NCI-H128 (cell line): ENCODE data around the gene PJA2.

Experiments used
- DNase-seq: peaks from one replicate; lab custom pipeline; 2025; ENCODE audit not compliant: unreplicated experiment; lab: John Stamatoyannopoulos, UW

The PJA2 gene

DNA sequence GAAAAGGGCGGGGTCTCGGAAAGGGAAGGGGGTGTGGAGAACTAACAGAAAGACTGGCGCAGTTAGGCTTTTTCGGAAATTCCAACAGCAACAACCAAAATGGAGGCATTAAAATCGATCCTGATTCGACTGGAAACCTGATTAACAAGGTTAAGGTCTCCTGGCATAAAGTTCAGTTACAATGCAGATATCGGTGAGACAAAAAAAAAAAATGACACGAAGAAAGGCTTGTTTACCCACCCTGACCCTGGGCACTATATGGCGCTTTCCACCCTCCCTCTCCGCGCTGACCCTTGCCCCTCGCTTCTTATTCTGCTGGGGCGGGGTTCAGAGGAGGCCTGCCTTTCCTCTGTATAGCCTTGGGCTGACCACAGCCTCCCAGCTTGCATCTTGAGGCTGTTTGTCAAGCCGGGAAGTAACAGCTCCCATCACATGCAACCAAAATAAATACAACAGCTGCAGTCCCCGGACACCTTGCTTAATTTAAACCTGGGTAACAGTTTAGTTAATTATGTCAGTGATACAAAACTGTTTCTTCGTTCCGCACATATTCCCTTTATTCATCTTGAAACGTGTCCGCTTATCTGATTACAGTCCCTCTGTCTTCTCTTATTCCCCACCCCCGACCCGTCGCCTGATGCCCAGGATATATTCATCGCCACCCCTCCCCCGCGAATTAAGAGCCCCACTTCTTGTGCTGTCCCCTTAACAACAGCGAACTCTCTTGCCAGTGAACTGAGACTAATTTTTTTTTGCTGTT is 795 bp upstream of the PJA2 start:
- DNase-seq, result no peak

DNA sequence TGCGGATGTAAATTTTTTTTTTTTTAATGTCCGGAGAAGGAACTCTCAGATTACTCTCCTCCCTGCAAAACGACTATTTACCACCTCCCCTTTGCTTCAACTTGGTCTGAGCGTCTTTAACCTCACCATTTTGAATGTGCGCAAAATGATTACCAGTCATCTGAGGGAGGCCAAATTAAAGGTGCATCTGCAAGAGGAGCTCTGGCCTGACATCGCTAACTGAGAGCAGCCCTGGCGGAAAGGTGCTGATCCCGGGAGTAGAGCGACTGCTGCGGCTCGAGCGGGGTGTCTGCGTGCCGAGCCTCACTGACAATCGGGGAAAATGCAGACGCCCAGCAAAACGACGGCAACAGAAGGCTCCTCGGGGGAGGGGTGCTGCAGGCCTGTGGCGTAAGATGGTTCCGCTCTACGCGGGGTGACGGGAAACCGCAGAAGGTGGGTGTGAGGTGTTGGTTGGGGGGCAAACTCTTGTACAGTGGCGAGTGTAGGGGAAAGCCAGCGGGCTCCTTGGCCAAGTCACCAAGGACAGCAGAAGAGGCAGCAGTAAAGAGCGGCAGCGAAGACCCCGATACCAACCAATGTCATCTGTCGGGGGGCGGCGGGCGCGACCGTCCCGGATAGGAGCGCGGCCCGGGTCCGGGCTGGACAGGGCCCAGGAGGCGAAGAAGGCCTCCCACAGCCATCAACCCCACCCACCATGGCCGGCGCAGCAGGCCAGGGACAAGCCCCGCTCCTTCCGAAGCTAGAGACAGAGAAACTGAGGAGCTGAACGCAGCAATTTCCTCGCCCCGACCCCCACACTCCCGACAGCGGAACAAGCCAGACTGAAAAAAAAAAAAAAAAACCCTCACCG is 557 bp downstream of the PJA2 start:
- no peak for DNase-seq

DNA sequence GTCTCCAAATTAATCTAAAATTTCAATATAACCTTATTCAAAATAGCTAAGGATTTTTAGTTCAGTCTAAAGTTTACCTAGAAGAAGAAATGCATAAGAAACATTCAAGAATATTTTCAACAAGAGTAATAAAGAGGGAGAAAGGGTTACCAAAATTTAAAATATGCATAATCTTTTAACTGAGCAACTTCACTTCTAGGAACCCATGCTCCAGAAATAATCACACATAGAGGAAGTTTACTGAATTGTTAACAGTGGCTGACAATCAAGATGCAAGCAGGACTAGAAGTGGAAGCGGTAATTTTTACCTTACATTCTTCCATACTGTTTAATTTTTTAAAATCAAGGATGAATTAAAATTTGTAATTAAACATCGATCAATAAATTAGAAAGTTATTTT is 1.9 kb downstream of the PJA2 start:
- DNase-seq, result no peak

DNA sequence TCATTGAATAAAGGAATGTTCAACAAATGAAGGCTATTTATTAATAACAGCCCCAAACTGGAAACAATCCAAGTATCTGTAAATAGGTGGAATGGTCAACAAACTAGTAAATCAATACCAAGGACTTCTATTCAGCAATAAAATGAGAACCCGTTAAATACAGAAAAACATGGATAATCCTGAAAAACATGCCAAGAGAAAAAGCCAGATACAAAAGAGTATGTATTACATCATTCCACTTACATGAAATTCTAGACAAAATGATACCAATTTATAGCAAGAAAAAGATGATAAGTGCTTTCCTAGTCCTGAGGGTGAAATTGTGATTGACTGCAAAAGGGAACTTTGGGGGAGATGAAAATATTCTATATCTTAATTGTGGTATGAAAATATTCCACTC is 3.1 kb downstream of the PJA2 start:
- no peak for DNase-seq

DNA sequence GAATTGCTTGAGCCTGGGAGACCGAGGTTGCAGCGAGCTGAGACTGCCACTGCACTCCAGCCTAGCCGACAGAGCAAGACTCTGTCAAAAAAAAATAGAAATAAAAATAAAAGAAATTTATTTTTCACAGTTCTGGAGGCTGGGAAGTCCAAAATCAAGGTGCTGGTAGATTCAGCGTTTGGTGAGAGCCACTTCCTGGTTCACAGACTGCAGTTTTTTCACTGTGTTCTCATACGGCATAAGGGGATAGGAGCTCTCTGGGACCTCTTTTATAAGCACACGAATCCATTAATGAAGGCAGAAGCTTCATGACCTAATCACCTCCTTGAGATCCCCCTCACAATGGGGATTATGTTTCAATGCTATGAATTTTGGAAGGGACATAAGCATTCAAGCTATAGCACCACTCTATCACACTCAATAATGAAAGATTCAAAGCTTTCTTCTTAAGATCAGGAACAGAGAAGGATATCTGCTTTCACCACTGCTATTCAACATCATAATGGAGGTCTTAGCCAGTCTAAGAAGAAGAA is 5.3 kb downstream of the PJA2 start:
- DNase-seq, result no peak

DNA sequence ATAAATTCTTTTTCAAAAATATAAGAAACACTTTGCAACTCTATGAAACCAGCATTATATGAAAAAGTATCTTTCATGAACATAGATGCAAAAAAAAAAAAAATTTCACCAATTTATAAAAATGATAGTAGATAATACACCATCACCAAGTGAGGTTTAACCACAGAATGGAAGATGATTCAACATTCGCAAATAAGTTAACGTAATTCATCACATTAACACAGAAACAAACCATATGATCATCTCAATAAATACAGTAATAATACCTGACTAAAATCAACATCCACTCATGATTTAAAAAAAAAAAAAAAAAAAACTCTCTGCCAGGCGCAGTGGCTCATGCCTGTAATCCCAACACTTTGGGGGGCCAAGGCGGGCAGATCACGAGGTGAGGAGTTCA is 6.3 kb downstream of the PJA2 start:
- DNase-seq, result no peak

DNA sequence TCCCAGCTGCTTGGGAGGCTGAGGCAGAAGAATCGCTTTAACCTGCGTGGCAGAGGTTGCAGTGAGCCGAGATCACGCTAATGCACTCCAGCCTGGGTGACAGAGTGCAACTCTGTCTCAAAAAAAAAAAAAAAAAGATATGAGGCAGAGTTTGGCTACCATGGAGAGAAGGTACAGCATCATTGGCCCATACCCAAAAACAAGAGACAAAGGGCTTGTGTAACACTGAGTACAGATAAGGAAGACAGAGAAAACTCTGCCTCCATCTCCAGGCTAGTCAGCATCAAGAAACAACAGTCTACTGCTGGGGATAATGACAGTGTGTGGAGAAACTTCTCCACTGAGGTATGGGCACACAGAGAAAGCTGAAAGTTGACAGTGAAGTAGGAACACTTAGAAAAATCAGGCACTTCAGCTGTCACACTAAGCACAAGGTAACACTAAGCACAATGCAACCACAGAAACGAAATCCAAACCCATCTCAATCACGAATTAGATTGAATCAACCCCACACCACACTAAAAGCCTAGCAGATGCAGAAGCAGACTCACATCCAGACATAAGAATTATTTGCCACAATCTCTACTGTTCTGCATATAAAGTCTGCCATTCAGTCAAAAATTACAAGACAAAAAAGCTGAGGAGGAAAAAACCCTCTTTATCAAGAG is 10.5 kb downstream of the PJA2 start:
- DNase-seq, result no peak

DNA sequence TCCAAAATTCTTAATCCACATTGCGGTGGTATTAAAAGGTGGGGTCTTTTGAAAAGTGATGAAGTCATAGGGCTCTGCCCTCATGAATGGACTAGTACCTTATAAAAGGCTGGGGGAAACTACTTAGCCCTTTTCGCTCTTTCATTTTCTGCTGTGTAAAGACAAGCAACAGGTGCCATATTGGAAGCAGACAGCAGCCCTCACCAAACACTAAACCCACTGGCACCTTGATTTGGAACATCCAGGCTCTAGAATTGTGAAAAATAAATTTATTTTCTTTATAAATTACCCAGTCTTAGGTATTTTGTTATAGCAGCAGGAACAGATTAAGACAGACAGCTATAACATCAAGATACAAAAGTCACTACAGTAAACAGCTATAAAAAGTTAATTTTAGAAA is 12.8 kb downstream of the PJA2 start:
- no peak for DNase-seq

DNA sequence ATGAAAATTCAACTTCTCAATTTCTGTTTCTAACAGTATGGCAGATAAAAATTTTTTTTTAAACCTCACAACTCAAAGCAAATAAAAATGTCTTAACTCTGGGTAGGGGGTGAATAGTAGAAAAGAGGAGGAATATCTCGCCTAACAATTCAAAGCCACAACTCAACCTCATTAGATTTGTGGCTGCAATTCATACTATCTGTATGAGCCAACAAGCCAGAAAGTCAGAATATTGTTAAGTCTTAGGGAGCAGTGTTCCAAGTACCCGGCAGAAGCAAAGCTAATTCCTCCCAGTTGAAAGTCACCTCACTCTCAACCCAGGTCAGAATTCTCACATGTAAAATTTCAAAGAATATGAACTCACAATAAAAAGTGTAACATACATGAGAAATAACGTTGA is 15.0 kb downstream of the PJA2 start:
- DNase-seq, result no peak

DNA sequence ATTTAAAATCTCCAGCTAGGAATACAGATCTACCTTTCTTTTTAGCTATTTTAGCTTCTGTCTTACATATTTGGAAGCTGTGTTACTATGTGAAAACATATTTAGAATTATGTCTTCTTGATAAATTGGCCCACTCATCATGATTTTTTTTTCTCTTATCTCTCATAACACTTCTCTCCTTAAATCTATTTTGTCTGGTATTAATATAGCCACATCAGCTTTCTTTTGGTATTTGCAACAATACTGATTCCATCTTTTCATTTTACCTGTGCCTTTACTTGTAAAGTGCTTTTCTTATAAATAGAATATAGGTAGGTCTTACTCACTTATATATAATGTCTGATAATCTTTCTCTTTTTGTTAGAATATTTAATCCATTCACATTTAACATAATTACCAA is 19.6 kb downstream of the PJA2 start:
- no peak for DNase-seq

DNA sequence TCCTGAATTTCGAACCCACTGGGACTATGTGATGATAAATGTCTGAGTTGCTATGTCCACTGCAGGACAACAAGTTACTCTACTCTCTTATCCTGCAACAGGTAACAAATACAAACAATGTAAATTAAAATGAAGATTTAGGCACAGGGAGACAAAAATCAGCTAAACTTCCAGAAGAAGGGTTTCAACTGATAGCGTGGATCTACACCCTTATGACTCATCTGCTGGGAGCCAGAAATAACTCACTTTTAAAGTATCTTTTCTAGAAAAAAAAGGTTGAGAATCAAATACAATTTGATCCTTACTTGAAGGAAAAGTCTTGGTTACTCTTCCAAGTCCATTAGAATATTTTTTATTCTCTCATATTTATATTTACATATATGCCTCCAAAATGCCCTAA is 21.4 kb downstream of the PJA2 start:
- no peak for DNase-seq

DNA sequence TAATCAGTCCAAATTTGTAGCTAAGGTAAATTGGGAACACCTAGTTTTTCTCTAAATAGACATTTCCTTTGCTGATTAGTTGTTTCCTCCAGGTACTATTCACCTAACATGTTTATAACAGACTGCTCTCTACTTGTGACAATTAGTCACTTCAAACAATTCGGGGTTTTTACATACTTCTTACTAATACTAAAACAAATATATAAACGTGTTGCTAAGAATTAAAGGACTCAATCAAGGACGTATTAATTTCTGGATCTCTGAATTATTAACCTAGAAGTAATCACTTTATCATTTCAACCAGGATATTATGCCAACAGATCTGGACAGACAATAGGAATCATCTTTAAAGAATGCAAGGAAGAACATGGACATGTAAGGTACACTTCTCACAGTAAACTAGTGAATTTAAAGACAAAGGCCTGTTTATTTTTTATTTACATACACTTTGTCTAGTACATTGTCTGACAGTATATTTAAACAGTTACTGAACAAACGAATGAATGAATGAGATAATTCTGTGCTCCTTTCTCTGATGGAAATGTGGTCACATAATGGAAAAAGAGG is 22.3 kb downstream of the PJA2 start:
- DNase-seq, result no peak

DNA sequence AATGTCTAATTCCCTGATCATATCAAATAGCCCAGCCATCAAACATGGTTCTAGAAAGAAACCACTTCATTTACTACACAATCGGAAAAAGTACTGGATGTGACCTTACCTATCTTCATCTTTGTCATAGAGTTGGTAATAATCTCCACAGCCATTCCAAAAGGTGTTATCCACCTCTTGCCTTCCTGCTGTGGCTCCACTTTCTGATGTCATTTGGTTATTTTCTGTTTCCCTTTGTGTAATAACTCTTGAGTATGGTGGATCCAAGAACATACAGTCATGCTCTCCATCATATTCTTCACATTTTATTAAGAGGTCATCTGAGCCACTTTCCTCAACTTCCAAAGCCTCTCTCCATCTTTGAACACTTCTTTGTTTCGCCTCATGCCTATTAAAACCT is 31.7 kb downstream of the PJA2 start:
- DNase-seq, result no peak

DNA sequence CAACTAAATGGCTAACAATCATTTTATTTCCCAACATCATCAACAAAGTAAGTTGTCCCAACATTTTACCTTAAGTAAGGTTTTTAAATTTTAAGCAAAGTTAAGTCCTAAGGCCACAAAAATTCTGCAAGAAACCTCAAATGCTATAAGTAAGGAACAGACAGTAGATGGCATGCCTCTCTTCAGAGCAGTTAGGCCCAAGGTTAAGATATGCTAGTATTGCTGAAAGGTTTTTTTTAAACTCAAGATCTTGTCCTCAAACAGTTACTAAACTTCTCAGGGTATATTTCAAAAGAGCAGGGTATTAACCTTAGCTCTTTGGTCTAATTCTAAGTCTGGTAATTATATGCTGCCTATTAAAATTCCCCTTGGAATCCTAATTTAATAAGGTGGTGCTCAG is 35.1 kb downstream of the PJA2 start:
- no peak for DNase-seq

DNA sequence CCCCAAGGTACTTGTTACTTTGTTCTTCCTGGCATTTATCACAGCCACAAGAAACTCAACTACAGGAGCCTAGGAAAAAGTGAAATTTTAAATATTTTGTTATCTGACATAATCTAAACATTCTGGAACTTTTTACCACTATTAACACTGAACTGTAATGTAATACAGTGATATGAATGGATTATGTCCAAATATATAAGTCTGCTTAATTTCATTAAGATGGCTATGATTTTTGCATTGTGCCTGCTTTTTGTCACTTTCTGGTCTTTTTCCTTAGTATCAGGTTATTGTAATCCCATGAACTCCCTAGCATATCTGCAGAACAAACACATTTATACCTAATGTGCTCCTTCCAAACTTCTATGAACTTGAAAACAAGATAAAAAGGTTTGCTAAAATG is 35.8 kb downstream of the PJA2 start:
- no peak for DNase-seq

DNA sequence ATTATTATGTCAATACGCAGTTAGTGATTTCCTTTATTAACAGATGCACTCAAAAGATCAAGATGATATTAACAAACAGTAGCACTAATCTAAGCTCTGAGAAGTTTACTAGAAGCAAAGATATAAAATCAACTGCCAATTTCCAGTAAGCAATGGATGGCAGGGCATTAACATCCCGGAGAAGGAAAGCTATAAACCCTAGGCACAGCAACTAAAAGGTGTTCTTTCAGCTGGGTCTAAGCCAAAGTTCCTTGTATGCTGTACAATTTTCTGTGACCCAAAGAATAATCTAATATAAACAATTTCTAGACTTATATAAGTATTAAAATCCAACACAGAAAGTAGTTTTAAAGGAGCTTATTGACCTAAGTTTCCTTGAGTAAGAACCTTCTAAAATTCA is 39.4 kb downstream of the PJA2 start:
- DNase-seq, result no peak

DNA sequence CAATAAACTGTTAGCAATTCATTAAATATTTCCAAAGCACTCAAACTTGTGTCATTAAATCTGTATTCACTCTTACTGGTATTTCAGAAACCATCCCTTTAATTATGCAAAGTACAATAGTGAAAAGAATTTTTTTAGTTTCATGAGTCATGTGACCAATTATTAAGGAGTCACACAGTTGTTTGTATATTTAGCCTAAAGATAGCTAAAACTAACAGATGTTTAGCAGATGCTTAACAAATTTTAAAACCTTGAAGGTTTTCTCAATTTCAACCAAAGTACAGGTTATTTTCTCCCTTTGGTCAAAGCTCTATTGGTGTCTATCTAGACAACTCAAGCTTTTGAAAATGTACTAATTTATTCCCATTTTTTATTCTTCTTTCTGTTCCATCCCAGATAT is 44.1 kb downstream of the PJA2 start:
- no peak for DNase-seq

DNA sequence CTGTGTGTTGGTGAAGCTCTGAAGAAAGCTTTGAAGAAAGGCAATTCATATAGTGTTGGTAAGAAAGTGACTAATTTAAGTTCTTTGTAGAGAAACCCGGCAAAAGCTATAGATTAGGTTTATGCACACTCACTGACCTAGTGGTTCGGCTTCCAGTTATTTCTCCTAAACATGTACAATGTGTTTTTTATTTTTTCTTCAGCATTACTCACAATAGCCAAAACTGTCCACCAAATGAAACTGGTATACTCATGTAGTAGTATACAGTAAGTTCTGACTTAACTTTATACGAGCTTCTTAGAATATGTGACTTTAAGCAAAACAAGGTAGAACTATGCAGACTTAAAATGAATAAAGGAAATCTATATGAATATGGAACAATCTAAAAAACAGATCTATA is 44.8 kb downstream of the PJA2 start:
- no peak for DNase-seq

DNA sequence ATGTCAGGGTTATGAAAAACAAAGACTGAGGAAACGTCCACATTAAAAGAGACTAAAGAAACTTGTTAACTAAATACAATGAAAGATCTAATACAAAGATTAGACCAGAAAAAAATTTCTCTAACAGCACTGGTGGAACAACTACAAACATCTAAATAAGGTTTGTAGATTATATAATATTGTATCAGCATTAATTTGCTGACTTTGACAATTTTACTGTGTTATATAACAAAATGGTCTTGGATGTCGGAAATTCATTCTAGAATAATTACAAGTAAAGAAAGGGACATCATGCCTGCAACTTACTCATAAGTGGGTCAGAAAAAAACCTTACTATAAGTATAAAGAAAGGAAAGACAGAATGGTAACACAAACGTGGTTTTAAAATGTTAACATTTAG is 50.1 kb downstream of the PJA2 start:
- DNase-seq, result no peak

DNA sequence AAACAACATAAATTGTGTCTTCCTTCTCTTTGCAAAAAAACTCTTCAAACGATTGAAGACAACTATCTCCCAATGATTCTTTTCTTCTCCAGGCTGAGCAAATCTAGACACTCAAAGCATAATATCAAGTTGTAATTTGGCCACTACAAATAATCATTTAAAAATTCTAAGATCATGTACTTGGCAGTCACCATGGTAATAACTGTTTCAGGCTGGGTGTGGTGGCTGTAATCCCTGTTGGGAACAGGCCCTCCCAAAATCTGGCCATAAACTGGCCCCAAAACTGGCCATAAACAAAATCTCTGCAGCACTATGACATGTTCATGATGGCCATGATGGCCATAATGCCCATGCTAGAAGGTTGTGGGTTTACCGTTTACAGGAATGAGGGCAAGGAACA is 52.0 kb downstream of the PJA2 start:
- no peak for DNase-seq

DNA sequence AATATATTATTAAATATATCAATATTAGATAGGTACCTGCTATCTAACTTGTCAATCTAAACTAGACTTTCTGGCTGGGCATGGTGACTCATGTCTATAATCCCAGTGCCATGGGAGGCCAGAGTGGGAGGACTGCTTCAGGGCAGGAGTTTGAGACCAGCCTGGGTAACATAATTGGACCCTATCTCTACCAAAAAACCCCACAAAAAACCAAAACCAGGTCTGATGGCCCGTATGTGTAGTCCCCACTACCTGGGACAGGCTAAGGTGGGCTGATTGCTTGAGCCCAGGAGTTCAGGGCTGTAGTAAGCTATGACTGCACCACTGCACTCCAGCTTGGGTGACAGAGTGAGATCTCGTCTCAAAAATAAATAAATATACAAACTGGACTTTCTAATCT is 55.0 kb downstream of the PJA2 start:
- DNase-seq, result no peak
